ENCODE data around the gene GABRG1.

DNA sequence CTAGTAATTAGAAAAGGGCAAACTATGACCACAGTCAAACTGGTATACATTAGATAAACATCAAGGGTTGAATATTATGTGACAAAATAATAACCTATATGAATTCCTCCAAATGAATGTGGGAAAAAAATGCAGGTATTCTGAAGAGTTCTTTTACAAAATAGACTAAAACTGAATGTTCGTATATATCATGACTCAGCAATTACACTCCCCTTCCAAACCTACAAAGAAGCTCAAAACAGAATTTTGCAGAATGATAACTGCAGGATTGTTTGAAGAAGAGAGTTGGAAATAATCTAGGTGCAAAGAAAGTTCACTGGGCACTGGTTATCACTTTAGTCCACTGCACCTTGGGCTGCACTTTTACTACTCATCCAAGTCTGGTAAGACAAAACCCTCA, 134.1 kb downstream of the GABRG1 start:
- TF ChIP-seq, protein P1, sequence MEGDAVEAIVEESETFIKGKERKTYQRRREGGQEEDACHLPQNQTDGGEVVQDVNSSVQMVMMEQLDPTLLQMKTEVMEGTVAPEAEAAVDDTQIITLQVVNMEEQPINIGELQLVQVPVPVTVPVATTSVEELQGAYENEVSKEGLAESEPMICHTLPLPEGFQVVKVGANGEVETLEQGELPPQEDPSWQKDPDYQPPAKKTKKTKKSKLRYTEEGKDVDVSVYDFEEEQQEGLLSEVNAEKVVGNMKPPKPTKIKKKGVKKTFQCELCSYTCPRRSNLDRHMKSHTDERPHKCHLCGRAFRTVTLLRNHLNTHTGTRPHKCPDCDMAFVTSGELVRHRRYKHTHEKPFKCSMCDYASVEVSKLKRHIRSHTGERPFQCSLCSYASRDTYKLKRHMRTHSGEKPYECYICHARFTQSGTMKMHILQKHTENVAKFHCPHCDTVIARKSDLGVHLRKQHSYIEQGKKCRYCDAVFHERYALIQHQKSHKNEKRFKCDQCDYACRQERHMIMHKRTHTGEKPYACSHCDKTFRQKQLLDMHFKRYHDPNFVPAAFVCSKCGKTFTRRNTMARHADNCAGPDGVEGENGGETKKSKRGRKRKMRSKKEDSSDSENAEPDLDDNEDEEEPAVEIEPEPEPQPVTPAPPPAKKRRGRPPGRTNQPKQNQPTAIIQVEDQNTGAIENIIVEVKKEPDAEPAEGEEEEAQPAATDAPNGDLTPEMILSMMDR (IDR thresholded peaks at IDR 0.05; ENCODE audit: poor library complexity), result no peak
- TF ChIP-seq EZH2 (IDR thresholded peaks at IDR 0.05; ENCODE audit: borderline replicate concordance), result no peak
- no peak for TF ChIP-seq EZH2phosphoT487 (IDR thresholded peaks at IDR 0.05; ENCODE audit: low read depth, severe bottlenecking, unreplicated experiment)
